ENCODE data around the gene SLC15A3. TPM values are rescaled to one million over a fixed set of nuclear protein-coding genes. Genes with fewer than 3 reads are reported as not detected.
A peak's percentile ranks its signal among the peaks of the same experiment; 100 is the strongest.
"Not testable (repeated sequence)": the region's sequence is repeated elsewhere in the genome, so short reads cannot be mapped to it uniquely, and the experiment has no call there.

Gene SLC15A3
- total RNA-seq, 2 experiments from 2014 or later, result 7.0 to 9.6 TPM

DNA sequence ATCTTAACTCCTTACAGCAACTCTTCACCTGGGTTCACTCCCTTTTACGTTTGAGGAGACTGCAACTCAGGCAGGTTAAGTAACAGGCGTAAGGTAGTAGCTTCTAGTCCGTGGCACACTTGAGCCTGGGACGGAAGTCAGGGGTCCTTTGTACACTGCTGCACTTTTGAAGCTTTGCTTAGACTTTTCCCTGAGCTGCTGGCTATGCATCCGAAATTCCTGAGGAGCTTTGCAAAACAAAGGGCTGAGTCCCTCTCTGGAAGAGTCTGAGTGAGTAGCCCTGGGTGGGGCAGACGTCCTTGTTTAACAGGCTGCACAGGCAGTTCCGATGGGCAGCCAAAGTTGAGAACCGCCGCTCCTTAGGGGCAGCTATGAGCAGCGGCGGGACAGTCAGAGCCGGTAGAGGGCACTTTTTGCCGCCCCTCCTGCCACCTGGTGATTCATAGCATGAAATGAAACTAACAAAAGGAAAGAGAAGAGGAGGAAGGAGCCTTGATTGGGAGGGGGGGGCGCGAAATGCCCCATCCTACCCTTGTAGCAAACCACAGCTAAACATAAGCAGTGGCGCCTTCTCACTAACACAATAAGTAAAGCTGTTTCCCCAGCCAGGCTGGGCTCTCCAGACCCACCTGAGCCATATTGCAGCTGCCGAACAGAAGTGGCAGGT is 36.6 kb downstream of the SLC15A3 start:
- Mint-ChIP-seq H3K27me3 (no peaks in the 10 kb centered on the region), H3K4me1 (peaks cover 62% of the 10 kb centered on the region), H3K9me3 (ENCODE audit: low read depth) (no peaks in the 10 kb centered on the region), H3K4me3 (peak overlapping the region; percentile 87), H3K27ac (peak overlapping the region; percentile 77), H3K36me3 (ENCODE audit: low read depth) (peaks cover 25% of the 10 kb centered on the region)
- DNase-seq, result peak; percentile 82
- peak; percentile 47 for ATAC-seq
- ChIA-PET POLR2A (interaction anchor here (0.6 to 2.9 kb wide), 7 partner anchors 9 to 224 kb away, joined by 3 to 16 read pairs (median 5); partner anchors contain the start of genes PRPF19 and TMEM132A), CTCF (interaction anchor here (0.6 to 1.8 kb wide), 13 partner anchors 9 to 252 kb away, joined by 3 to 9 read pairs (median 3); partner anchors contain the start of genes PRPF19 and TMEM132A)
- intact Hi-C loops (cut with DNase I, micrococcal nuclease), result loop anchor here (1.0 to 5.0 kb wide), 6 partner anchors 35 to 417 kb away; partner anchors contain the start of genes DDB1 (in 1 of the 2) and TKFC (in 1 of the 2)

DNA sequence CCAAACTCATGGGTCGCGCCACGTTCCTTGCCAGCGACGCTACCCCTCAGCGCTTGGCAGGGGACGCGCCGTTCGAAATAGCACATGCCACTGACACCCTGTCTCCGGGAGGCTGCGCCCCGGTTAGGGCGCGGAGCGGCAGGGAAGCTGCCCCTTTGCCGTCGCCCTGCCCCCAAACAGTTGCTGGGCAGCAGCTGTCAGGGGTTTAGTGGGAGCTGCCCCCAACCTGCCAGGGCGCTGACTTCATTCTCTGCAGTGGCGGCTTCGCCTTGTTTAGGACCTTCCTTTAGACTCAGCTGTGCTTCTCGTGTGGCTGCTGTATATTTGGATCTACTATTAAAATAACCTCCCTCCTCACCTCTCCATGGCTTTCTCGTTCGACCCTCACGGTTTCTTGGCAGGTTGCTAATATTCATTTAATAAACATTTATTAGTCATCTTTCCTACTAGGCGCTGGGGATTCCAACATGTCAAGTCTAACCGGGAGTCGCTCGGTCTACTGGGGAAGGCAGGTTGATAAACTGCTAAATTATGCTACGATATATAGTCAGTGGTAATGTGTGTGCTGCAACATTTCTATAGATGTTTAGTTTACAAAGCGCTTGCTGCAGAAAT is 37.2 kb downstream of the SLC15A3 start:
- Mint-ChIP-seq H3K4me3 (peak overlapping the region; percentile 87), H3K9me3 (ENCODE audit: low read depth) (no peaks in the 10 kb centered on the region), H3K4me1 (peaks cover 64% of the 10 kb centered on the region), H3K36me3 (ENCODE audit: low read depth) (peaks cover 20% of the 10 kb centered on the region), H3K27me3 (no peaks in the 10 kb centered on the region), H3K27ac (peak overlapping the region; percentile 77)
- ATAC-seq, result peak; percentile 15
- ChIA-PET CTCF (interaction anchor here (0.6 to 1.8 kb wide), 11 partner anchors 9 to 471 kb away, joined by 3 to 9 read pairs (median 3); partner anchors contain the start of gene PRPF19), POLR2A (interaction anchor here (0.6 to 2.9 kb wide), 9 partner anchors 9 to 515 kb away, joined by 3 to 16 read pairs (median 5); partner anchors contain the start of genes CPSF7, PRPF19, SDHAF2 and TMEM132A)
- intact Hi-C loops (cut with DNase I, micrococcal nuclease), result loop anchor here (1.0 to 5.0 kb wide), 14 partner anchors 8 to 448 kb away; partner anchors contain the start of genes PRPF19 (in 2 of the 2), CCDC86 (in 1 of the 2), DDB1 (in 1 of the 2) and TKFC (in 1 of the 2)
- peak; percentile 66 for DNase-seq

DNA sequence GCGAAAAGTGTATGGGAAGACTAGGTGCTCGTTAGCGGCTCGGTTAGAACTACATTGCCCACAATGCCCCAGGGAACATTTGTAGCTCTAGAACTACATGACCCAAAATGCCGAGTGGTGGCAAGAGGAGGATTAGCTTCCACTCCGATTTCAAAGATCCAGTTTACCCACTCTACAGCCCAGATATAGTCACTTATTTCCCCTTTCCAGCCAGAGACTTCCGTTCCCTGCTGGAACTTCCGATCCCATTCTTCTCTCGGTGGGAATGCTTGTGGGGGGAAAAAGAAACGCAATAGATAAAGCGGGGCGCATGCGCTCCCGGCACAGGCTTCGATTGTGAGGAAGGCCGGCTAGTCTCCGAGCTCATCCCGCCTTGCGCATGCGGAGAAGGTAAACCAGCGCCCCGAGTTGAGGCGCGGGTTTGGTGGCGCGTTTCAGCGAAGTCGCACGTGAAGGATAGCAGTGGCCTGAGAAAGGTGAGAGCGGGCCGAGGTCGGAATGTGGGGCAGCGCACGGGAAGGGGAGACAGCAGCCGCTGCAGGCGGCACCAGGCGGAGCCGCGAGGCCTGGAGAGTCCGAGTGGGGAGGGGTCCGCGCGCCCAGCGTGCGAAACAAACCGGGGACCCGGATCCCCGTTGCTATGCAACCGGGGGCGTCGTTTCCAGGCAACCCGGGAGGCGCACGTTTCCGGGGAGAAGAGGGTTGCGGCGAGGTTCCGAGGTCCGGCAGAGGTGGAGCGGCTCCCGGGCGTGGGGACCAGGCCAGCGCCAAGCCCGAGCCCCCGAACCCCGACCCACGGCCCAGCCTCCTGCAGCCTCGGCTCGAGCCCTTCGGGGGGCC is 38.0 kb downstream of the SLC15A3 start, which contains the start of gene TMEM109:
Gene TMEM109 (plus strand): TSS at position 366 of the 840 bp plus-strand sequence. CDS start 5,536 bp downstream, outside the sequence.
- ATAC-seq, result peak; percentile 78
- H3K27me3 Mint-ChIP-seq, result no peaks in the 10 kb centered on the region
- peak within 1 kb of the TSS; percentile 97 for H3K27ac Mint-ChIP-seq
- DNase-seq, result peak; percentile 93
- POLR2A ChIA-PET, result interaction anchor here (0.6 to 2.9 kb wide), 11 partner anchors 8 to 516 kb away, joined by 3 to 16 read pairs (median 4); partner anchors contain the start of genes CPSF7, PRPF19, SDHAF2 and TMEM216
- peak within 1 kb of the TSS; percentile 87 for H3K4me3 Mint-ChIP-seq
- CTCF ChIA-PET, result interaction anchor here (0.6 to 2.7 kb wide), 14 partner anchors 11 to 472 kb away, joined by 3 to 16 read pairs (median 4); no protein-coding TSS in a partner anchor
- intact Hi-C loops (cut with DNase I, micrococcal nuclease), result loop anchor here (1.0 to 5.0 kb wide), 12 partner anchors 8 to 448 kb away; partner anchors contain the start of genes CCDC86 (in 2 of the 2), PRPF19 (in 2 of the 2), DDB1 (in 1 of the 2) and TKFC (in 1 of the 2)
- peaks cover 16% of the 10 kb centered on the region for H3K36me3 Mint-ChIP-seq (ENCODE audit: low read depth)
- H3K9me3 Mint-ChIP-seq (ENCODE audit: low read depth), result no peaks in the 10 kb centered on the region
- H3K4me1 Mint-ChIP-seq, result peaks cover 58% of the 10 kb centered on the region

DNA sequence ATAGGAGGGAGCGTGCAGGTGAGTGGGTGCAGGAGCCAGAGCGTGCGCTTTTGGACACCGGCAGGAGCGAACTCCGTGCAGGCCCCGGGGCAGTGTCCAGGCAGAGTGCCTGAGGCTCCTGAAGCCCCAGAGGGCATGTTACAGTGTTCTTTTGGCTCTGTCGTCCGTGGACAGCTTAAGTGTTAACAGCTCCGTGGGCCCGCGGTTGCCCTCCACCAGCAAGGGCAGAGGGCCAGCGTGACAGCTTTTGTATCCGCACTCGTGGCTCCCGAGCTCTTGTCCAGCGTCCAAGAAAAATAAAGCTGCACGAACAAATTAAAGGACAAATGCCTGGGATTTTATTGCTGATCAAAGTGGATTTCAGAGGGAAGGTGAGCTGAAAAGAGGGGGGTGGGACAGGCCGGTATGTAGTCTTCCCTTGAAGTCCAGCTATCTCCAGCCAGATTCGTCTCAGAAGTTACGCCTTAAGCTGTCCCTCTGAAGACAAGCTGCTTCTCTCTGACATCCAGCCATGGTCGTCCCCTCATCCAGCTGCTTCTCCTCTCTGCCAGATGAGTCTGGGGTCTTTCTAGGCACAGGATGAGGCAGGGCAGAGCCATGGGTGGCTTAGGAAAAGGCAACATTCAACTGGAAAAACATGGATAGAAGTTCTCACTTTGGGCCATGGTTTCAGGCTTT is 39.0 kb downstream of the SLC15A3 start:
- H3K36me3 Mint-ChIP-seq (ENCODE audit: low read depth), result peaks cover 13% of the 10 kb centered on the region
- POLR2A ChIA-PET, result interaction anchor here (0.7 to 1.9 kb wide), 5 partner anchors 69 to 517 kb away, joined by 3 to 5 read pairs (median 4); partner anchors contain the start of genes CPSF7 and SDHAF2
- intact Hi-C loops (cut with DNase I, micrococcal nuclease), result loop anchor here (2.0 to 5.0 kb wide), 4 partner anchors 70 to 379 kb away; partner anchors contain the start of gene CCDC86 (in 1 of the 2)
- H3K9me3 Mint-ChIP-seq (ENCODE audit: low read depth), result no peaks in the 10 kb centered on the region
- H3K4me1 Mint-ChIP-seq, result peaks cover 52% of the 10 kb centered on the region
- H3K27me3 Mint-ChIP-seq, result no peaks in the 10 kb centered on the region
- CTCF ChIA-PET, result interaction anchor here (0.7 to 2.7 kb wide), 12 partner anchors 10 to 1990 kb away, joined by 3 to 16 read pairs (median 4); no protein-coding TSS in a partner anchor
- peak overlapping the region; percentile 87 for H3K4me3 Mint-ChIP-seq
- H3K27ac Mint-ChIP-seq, result peak overlapping the region; percentile 97
- no peak for DNase-seq
- ATAC-seq, result no peak

DNA sequence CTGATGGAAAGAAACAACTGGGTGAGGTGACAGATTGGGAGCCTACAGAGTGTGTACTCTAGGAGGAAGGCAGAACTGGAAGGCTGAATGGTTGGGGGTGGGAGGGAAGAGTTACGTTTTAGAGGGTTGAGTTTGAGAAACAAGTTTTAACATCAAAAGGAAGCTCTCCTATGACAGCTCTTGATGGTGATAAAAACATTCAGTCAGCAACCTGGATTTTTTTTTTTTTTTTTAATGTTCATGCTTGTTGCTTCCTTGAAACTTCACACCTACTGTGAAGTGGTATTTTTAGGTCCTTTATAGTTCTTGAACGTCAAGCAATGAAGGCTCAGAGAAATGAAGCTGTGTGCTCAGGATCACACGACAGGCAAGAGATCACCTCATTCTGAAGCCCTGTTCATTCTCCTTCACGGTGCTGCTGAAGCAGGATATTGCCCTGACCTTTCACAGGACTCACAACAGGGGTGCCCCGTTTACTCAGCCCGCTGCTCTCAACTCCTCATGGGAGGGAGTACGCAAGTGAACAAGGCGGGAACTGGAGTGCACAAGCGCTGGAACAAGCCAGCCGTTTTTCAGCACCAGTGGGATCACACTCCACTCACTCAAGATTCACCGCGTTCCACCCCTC is 39.6 kb downstream of the SLC15A3 start:
- CTCF ChIA-PET, result interaction anchor here (0.5 to 2.7 kb wide), 11 partner anchors 9 to 1990 kb away, joined by 3 to 16 read pairs (median 4); partner anchors contain the start of gene CD6
- Mint-ChIP-seq H3K27ac (peak overlapping the region; percentile 73), H3K9me3 (ENCODE audit: low read depth) (no peaks in the 10 kb centered on the region), H3K36me3 (ENCODE audit: low read depth) (peaks cover 12% of the 10 kb centered on the region), H3K4me1 (peaks cover 52% of the 10 kb centered on the region), H3K4me3 (peak overlapping the region; percentile 2), H3K27me3 (no peaks in the 10 kb centered on the region)
- intact Hi-C loops (cut with DNase I, micrococcal nuclease), result loop anchor here (2.0 to 5.0 kb wide), 4 partner anchors 70 to 380 kb away; partner anchors contain the start of gene CCDC86 (in 1 of the 2)
- peak; percentile 12 for ATAC-seq
- POLR2A ChIA-PET, result interaction anchor here (1.2 to 1.9 kb wide), 2 partner anchors 25 to 517 kb away, joined by 4 to 5 read pairs; partner anchors contain the start of genes CPSF7 and SDHAF2
- DNase-seq, result peak; percentile 51

DNA sequence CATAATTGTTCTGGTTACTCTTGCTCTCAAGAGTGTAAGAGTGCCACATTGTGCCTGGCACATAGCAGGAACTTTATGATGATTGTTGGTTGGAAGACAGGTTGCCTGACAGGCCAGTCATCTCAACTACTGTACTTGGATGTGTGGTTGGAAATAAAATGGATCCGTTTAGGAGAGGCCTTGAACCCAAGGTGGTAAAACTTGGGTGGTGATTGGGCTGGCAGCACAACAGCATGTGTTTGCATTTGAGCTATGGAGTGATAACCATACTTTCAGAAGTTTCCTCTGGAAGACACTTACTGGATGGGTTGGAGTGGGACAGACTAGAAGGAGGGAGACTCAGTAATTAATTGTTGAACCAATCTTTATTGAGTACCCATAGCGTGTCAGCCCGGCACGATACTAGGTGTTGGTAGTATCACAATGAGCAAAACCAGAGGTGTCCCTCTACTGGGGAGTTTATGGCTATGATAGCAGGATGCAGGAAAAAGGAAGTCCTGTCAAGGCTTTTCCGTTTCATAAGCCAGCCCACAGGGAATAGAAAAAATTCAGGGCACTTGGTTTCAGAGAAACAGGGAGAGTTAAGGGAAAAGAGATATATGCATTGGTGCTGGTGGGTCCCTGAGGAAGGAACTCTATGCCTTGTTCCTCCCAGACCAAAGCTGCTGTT is 41.1 kb downstream of the SLC15A3 start:
- POLR2A ChIA-PET, result interaction anchor here (0.6 to 1.2 kb wide), 2 partner anchors 10 to 23 kb away, joined by 3 to 5 read pairs; no protein-coding TSS in a partner anchor
- CTCF ChIA-PET, result no interaction called here
- no peaks in the 10 kb centered on the region for H3K27me3 Mint-ChIP-seq

DNA sequence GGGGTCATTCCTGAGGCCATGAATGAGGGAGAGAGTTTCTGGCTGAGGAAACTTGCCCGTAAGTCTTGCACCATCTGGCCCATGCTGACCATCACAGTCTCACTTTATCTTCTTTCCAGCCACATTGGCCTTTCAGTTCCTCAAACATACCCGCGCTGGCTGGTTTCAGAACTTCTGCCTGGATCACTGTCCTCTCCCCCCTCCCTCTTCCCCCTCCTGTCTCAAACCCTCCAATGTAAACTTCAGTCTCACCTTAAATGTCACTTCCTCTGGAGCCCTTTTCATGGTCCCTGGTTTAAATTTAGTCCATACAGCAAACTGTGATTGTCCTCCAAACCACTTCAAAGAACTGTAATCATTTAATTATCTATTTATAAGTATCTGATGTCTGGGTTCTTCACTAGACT is 41.7 kb downstream of the SLC15A3 start:
- H3K4me1 Mint-ChIP-seq, result peaks cover 44% of the 10 kb centered on the region
- peaks cover 3% of the 10 kb centered on the region for H3K36me3 Mint-ChIP-seq (ENCODE audit: low read depth)
- H3K27me3 Mint-ChIP-seq, result no peaks in the 10 kb centered on the region
- ChIA-PET CTCF (no interaction called here), POLR2A (no interaction called here)
- intact Hi-C loops (cut with DNase I, micrococcal nuclease), result loop anchor here (5.0 kb wide), 3 partner anchors 172 to 382 kb away; no protein-coding TSS in a partner anchor
- H3K27ac Mint-ChIP-seq, result no peak overlapping the region
- ATAC-seq (no peak), DNase-seq (no peak)
- no peak overlapping the region for H3K4me3 Mint-ChIP-seq
- H3K9me3 Mint-ChIP-seq (ENCODE audit: low read depth), result no peaks in the 10 kb centered on the region

More for the DNA sequence above, 41.1 kb downstream of the SLC15A3 start:
- Mint-ChIP-seq H3K36me3 (ENCODE audit: low read depth) (peaks cover 4% of the 10 kb centered on the region), H3K9me3 (ENCODE audit: low read depth) (no peaks in the 10 kb centered on the region), H3K27ac (no peak overlapping the region), H3K4me3 (no peak overlapping the region), H3K4me1 (peaks cover 46% of the 10 kb centered on the region)
- DNase-seq, result no peak
- ATAC-seq, result no peak
- intact Hi-C loops (cut with DNase I, micrococcal nuclease), result loop anchor here (5.0 kb wide), 3 partner anchors 171 to 381 kb away; no protein-coding TSS in a partner anchor

DNA sequence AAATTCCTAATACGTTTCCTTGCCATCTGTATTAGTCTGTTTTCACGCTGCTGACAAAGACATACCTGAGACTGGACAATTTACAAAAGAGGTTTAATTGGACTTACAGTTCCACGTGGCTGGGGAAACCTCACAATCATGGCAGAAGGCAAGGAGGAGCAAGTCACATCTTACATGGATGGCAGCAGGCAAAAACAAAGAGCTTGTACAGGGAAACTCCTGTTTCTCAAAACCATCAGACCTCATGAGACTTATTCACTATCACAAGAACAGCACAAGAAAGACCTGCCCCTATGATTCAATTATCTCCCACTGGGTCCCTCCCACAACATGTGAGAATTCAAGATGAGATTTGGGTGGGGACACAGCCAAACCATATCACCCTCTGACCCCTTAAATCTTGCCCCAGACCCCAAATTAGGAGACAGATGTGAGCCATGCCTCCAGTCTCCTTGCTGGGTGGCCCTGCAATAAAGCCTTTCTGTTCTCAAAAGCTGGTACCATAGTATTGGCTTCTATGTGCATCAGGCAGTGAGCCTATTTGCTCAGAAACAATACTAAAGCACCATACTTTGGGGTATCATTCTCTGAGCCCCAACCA is 42.2 kb downstream of the SLC15A3 start:
- ATAC-seq, H3K27ac Mint-ChIP-seq: not testable (repeated sequence)

More for the DNA sequence above, 42.2 kb downstream of the SLC15A3 start:
- H3K9me3 Mint-ChIP-seq (ENCODE audit: low read depth); H3K36me3 Mint-ChIP-seq (ENCODE audit: low read depth); POLR2A ChIA-PET; H3K4me3 Mint-ChIP-seq; H3K27me3 Mint-ChIP-seq; CTCF ChIA-PET; DNase-seq: not testable (repeated sequence)
- H3K4me1 Mint-ChIP-seq, result peaks cover 47% of the 10 kb centered on the region
- intact Hi-C loops (cut with DNase I, micrococcal nuclease), result loop anchor here (5.0 to 10.0 kb wide), 4 partner anchors 173 to 515 kb away; partner anchors contain the start of gene CPSF7 (in 1 of the 2)
